Measurements from ENCODE around the gene TRPM3.

TRPM3 gene

GRCh38 chr9:70499621-70500020 is 621.8 kb downstream of the TRPM3 start:
- ATAC-seq: no peak
- TF ChIP-seq TCF4 (CRISPR knock-in tag; IDR thresholded peaks at IDR 0.05; ENCODE audit: borderline replicate concordance): no peak
- no peak for TF ChIP-seq ESRRG (CRISPR knock-in tag; IDR thresholded peaks at IDR 0.05)
- TF ChIP-seq ARNTL (CRISPR knock-in tag; IDR thresholded peaks at IDR 0.05; ENCODE audit: borderline replicate concordance, low read depth): no peak
- TF ChIP-seq ZNF8 (CRISPR knock-in tag; IDR thresholded peaks at IDR 0.05): no peak
- TF ChIP-seq ZNF70 (CRISPR knock-in tag; IDR thresholded peaks at IDR 0.05): no peak
- TF ChIP-seq ZC3H10 (CRISPR knock-in tag; IDR thresholded peaks at IDR 0.05): no peak
- no peak for TF ChIP-seq TOX (CRISPR knock-in tag; IDR thresholded peaks at IDR 0.05; ENCODE audit: borderline replicate concordance)
- no peak for TF ChIP-seq ISL1 (CRISPR knock-in tag; IDR thresholded peaks at IDR 0.05)
- no peak for TF ChIP-seq CREB5 (CRISPR knock-in tag; IDR thresholded peaks at IDR 0.05; ENCODE audit: low read depth)
- no peak for TF ChIP-seq PPARA (CRISPR knock-in tag; IDR thresholded peaks at IDR 0.05; ENCODE audit: borderline replicate concordance)
- TF ChIP-seq RARB (CRISPR knock-in tag; IDR thresholded peaks at IDR 0.05): no peak
- no peak for TF ChIP-seq OSR1 (CRISPR knock-in tag; IDR thresholded peaks at IDR 0.05)
- no peak for TF ChIP-seq PATZ1 (CRISPR knock-in tag; IDR thresholded peaks at IDR 0.05; ENCODE audit: borderline replicate concordance)
- no peak for TF ChIP-seq POU6F1 (CRISPR knock-in tag; IDR thresholded peaks at IDR 0.05; ENCODE audit: borderline replicate concordance, low read depth)
- no peak for TF ChIP-seq TSHZ2 (CRISPR knock-in tag; IDR thresholded peaks at IDR 0.05)
- no peak for TF ChIP-seq ZNF565 (CRISPR knock-in tag; conservative IDR thresholded peaks at IDR 0.05; ENCODE audit: low read depth)
- TF ChIP-seq CSRNP3 (CRISPR knock-in tag; IDR thresholded peaks at IDR 0.05): no peak
- TF ChIP-seq BACH2 (CRISPR knock-in tag; IDR thresholded peaks at IDR 0.05; ENCODE audit: borderline replicate concordance): no peak

GRCh38 chr9:70498866-70499265 is 622.6 kb downstream of the TRPM3 start:
- ATAC-seq: no peak
- TF ChIP-seq ZC3H10 (CRISPR knock-in tag; IDR thresholded peaks at IDR 0.05) (no peak), ZNF70 (CRISPR knock-in tag; IDR thresholded peaks at IDR 0.05) (no peak), ARNTL (CRISPR knock-in tag; IDR thresholded peaks at IDR 0.05; ENCODE audit: borderline replicate concordance, low read depth) (no peak), ZFP30 (CRISPR knock-in tag; IDR thresholded peaks at IDR 0.05) (no peak), PATZ1 (CRISPR knock-in tag; IDR thresholded peaks at IDR 0.05; ENCODE audit: borderline replicate concordance) (no peak), CSRNP3 (CRISPR knock-in tag; IDR thresholded peaks at IDR 0.05) (no peak), ISL1 (CRISPR knock-in tag; IDR thresholded peaks at IDR 0.05) (no peak), CREB5 (CRISPR knock-in tag; IDR thresholded peaks at IDR 0.05; ENCODE audit: low read depth) (no peak), TOX (CRISPR knock-in tag; IDR thresholded peaks at IDR 0.05; ENCODE audit: borderline replicate concordance) (no peak), ESRRG (CRISPR knock-in tag; IDR thresholded peaks at IDR 0.05) (no peak), PPARA (CRISPR knock-in tag; IDR thresholded peaks at IDR 0.05; ENCODE audit: borderline replicate concordance) (no peak), ZNF565 (CRISPR knock-in tag; conservative IDR thresholded peaks at IDR 0.05; ENCODE audit: low read depth) (no peak), RARB (CRISPR knock-in tag; IDR thresholded peaks at IDR 0.05) (no peak)

Data from SK-N-SH treated with all-trans-retinoic acid at 6 μM for 48 hours (cell line).